ENCODE results near the gene MAP2K2. TPM values are rescaled to one million over a fixed set of nuclear protein-coding genes. Genes with fewer than 3 reads are reported as not detected.

The MAP2K2 gene
- total RNA-seq, 3 donors from 2014 or later: 173 to 221 (median 192) TPM

- no peaks in the 10 kb centered on the region for H3K9me3 ChIP-seq
- no peak for TF ChIP-seq CTCF (IDR thresholded peaks at IDR 0.05)
- H3K36me3 ChIP-seq (ENCODE audit: low read depth): no peaks in the 10 kb centered on the region
- no peak overlapping the region for H3K4me3 ChIP-seq
- ATAC-seq (no peak), DNase-seq (no peak)
- peaks cover 5% of the 10 kb centered on the region for H3K4me1 ChIP-seq (ENCODE audit: low read depth)
- intact Hi-C loops (cut with DNase I, micrococcal nuclease): no loop called here
These were observed 33.2 kb upstream of the MAP2K2 start for GRCh38 chr19:4157164-4157563.

GRCh38 chr19:4154571-4155312 lies 30.8 kb upstream of the MAP2K2 start:
- DNase-seq (no peak), ATAC-seq (no peak)
- Histone ChIP-seq H3K36me3 (ENCODE audit: low read depth) (no peaks in the 10 kb centered on the region), H3K4me1 (ENCODE audit: low read depth) (peaks cover 5% of the 10 kb centered on the region), H3K4me3 (no peak overlapping the region), H3K9me3 (no peaks in the 10 kb centered on the region)
- intact Hi-C loops (cut with DNase I, micrococcal nuclease): no loop called here
- no peak for TF ChIP-seq CTCF (IDR thresholded peaks at IDR 0.05)

- Histone ChIP-seq H3K4me1 (ENCODE audit: low read depth) (peaks cover 13% of the 10 kb centered on the region), H3K36me3 (ENCODE audit: low read depth) (no peaks in the 10 kb centered on the region), H3K4me3 (no peak overlapping the region), H3K9me3 (no peaks in the 10 kb centered on the region)
- ATAC-seq (no peak), DNase-seq (peak in 1 of 3 donors; percentile 30)
- no peak for TF ChIP-seq CTCF (IDR thresholded peaks at IDR 0.05)
- intact Hi-C loops (cut with DNase I, micrococcal nuclease): no loop called here
These were observed 28.5 kb upstream of the MAP2K2 start for GRCh38 chr19:4152241-4152998.

- Histone ChIP-seq H3K4me1 (ENCODE audit: low read depth) (peaks cover 13% of the 10 kb centered on the region), H3K4me3 (no peak overlapping the region), H3K36me3 (ENCODE audit: low read depth) (no peaks in the 10 kb centered on the region), H3K9me3 (no peaks in the 10 kb centered on the region)
- intact Hi-C loops (cut with DNase I, micrococcal nuclease): no loop called here
- no peak for TF ChIP-seq CTCF (IDR thresholded peaks at IDR 0.05)
- peak in 1 of 3 donors; percentile 26 for DNase-seq
- ATAC-seq: no peak
These were observed 27.7 kb upstream of the MAP2K2 start for GRCh38 chr19:4151623-4152022.

GRCh38 chr19:4149518-4150288 lies 25.8 kb upstream of the MAP2K2 start:
- ATAC-seq: peak; percentile 49
- intact Hi-C loops (cut with DNase I, micrococcal nuclease): no loop called here
- no peak overlapping the region for H3K4me3 ChIP-seq
- peaks cover 17% of the 10 kb centered on the region for H3K4me1 ChIP-seq (ENCODE audit: low read depth)
- no peaks in the 10 kb centered on the region for H3K36me3 ChIP-seq (ENCODE audit: low read depth)
- no peak for TF ChIP-seq CTCF (IDR thresholded peaks at IDR 0.05)
- no peaks in the 10 kb centered on the region for H3K9me3 ChIP-seq
- peak; percentile 68 to 80 (median 74) for DNase-seq

Measured in mucosa of descending colon (tissue), 3 donors.